Lower leg skin (tissue), 4 donors: ENCODE data around the gene PLEKHG4B. TPM values are rescaled to one million over a fixed set of nuclear protein-coding genes. Genes with fewer than 3 reads are reported as not detected.

Experiments used
- DNase-seq, 2 donors: peaks; one replicate each; pipeline ENCODE4 v3.0.0-alpha.2; 2019; ENCODE audit warnings: low spot score in 2 of 2
- H3K4me3 ChIP-seq: fragments of 200-600 bp; sonication (generic); 2 replicates; pipeline ENCODE4 v1.5.1; 2017; ENCODE audit warnings: mild to moderate bottlenecking, low read depth; ENCODE audit not compliant: poor library complexity, severe bottlenecking
- POLR2A ChIP-seq, 2 donors: fragments of 450-650 bp; IDR thresholded peaks; one replicate each; pipeline ENCODE4 v1.6.1; 2016 to 2017; ENCODE audit warnings: antibody characterized with exemption in 2 of 2, mild to moderate bottlenecking in 1 of 2, moderate library complexity in 1 of 2
- WGBS, 2 donors: methylation state at CpG; one replicate each; pipeline ENCODE4 v1.1.5; 2018; 5-methylcytosine and 5-hydroxymethylcytosine counted together
- intact Hi-C: fragments of 100-400 bp; cut with DNase I; formaldehyde crosslinking; loops from one replicate; pipeline ENCODE4 v1.15.0; 2023; ENCODE audit warnings: low total_unique reads
- total RNA-seq, 4 donors: library from RNA; depleted of rRNA; stranded (reverse); fragments of >200 nt; gene quantifications; one replicate each; pipeline ENCODE4 v1.1.0, GENCODE V29; 2016
- TF ChIP-seq, protein P1 (sequence below), 3 donors: fragments of 450-650 bp; IDR thresholded peaks; one replicate each; pipeline ENCODE4 v1.5.1; 2016; ENCODE audit warnings: antibody characterized with exemption in 3 of 3, mild to moderate bottlenecking in 3 of 3, moderate library complexity in 2 of 3

PLEKHG4B gene
- total RNA-seq, 4 donors from 2014 or later: 0.17 to 2.1 (median 0.36) TPM

DNA sequence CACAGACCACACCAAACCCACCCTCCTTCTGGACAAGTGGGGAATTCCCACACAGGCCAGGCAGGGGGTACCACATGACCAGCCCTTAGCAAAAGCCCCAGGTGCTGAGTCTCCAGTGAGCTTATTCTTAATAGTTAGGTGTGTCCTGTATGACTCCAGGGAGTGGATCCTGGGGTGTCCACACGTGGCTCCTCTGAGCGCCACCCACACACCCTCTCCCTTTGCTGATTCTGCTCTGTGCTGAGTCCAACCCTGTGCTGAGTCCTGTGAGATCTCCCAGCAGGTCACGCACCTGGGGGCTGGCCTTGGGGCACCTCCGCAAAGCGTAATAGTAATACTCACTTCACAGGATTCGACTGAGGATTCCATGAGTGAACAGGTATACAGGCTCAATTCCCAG lies 112.0 kb downstream of the PLEKHG4B start:
- intact Hi-C loops: no loop called here
- no peak for DNase-seq
- 84 to 85% methylated on average over 6 of the region's 6 CpGs for WGBS, 2 donors
- no peak overlapping the region for H3K4me3 ChIP-seq
- no peak for TF ChIP-seq POLR2A (IDR thresholded peaks at IDR 0.05)
- TF ChIP-seq, protein P1, sequence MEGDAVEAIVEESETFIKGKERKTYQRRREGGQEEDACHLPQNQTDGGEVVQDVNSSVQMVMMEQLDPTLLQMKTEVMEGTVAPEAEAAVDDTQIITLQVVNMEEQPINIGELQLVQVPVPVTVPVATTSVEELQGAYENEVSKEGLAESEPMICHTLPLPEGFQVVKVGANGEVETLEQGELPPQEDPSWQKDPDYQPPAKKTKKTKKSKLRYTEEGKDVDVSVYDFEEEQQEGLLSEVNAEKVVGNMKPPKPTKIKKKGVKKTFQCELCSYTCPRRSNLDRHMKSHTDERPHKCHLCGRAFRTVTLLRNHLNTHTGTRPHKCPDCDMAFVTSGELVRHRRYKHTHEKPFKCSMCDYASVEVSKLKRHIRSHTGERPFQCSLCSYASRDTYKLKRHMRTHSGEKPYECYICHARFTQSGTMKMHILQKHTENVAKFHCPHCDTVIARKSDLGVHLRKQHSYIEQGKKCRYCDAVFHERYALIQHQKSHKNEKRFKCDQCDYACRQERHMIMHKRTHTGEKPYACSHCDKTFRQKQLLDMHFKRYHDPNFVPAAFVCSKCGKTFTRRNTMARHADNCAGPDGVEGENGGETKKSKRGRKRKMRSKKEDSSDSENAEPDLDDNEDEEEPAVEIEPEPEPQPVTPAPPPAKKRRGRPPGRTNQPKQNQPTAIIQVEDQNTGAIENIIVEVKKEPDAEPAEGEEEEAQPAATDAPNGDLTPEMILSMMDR (IDR thresholded peaks at IDR 0.05): no peak

- intact Hi-C loops: no loop called here
- DNase-seq: no peak
- no peak overlapping the region for H3K4me3 ChIP-seq
- TF ChIP-seq, protein P1 (IDR thresholded peaks at IDR 0.05): no peak
- TF ChIP-seq POLR2A (IDR thresholded peaks at IDR 0.05): no peak
Measured at GRCh38 chr5:204462-204861, 112.5 kb downstream of the PLEKHG4B start.

DNA sequence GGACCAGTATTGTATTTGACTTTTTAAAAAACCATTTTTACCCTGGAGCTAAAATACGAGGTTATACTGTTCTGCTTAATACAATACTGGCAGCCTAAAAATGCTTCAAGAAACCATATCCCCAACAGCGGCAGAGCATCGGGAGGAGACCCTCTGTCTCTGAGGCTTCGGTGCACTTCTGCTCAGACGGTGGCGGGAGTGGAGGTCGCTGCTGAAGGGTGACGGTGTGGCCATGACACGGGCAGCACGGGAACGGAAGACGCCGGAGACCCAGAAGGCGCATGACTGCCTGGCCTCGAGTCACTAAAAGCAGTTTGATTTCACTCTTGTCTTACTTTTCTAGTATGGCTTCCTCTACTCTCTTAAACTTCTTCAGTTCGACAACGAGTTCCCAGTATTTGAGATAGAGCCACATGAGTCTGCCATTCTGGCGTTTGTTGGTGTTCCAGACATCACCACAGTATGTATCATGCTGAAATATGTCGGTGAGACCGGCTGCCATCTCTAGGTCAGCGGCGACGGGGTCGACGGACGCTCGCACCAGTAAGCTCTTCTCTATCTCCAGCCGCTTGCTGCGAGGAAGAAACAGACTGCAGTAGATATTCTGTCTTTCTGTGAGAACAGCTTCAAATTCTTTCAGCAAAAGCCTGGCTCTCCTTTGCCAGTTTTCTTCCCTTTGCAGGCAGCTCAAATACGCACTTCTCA lies 113.2 kb downstream of the PLEKHG4B start:
- no peak overlapping the region for H3K4me3 ChIP-seq
- TF ChIP-seq POLR2A (IDR thresholded peaks at IDR 0.05): no peak
- TF ChIP-seq, protein P1 (IDR thresholded peaks at IDR 0.05): no peak
- DNase-seq: peak in 1 of 2 donors; percentile 54
- 95 to 96% methylated on average over 30 of the region's 30 CpGs for WGBS, 2 donors
- intact Hi-C loops: no loop called here

DNA sequence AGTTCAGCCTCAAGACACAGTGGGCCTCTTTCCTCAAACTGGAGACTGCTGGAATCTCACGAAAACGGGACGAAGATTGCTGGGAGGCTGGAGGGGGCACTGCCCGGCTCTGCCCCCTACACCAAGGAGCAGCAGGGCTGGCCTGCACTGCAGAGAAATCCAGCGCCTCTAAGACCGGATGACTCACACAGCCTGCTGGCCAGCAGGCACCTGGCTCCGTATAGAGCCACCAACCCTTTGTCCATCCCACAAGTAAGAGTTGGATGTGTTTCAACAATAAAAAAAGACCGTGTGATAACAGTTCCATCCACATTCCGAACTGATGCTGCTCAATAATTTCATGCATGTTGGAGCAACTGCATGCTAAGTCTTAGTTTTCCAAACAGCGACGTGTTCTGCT lies 114.4 kb downstream of the PLEKHG4B start:
- no peak for DNase-seq
- TF ChIP-seq, protein P1 (IDR thresholded peaks at IDR 0.05): no peak
- no peak for TF ChIP-seq POLR2A (IDR thresholded peaks at IDR 0.05)
- 71 to 82% methylated on average over 11 of the region's 11 CpGs for whole genome bisulfite sequencing, 2 donors
- intact Hi-C loops: no loop called here
- no peak overlapping the region for H3K4me3 ChIP-seq

DNA sequence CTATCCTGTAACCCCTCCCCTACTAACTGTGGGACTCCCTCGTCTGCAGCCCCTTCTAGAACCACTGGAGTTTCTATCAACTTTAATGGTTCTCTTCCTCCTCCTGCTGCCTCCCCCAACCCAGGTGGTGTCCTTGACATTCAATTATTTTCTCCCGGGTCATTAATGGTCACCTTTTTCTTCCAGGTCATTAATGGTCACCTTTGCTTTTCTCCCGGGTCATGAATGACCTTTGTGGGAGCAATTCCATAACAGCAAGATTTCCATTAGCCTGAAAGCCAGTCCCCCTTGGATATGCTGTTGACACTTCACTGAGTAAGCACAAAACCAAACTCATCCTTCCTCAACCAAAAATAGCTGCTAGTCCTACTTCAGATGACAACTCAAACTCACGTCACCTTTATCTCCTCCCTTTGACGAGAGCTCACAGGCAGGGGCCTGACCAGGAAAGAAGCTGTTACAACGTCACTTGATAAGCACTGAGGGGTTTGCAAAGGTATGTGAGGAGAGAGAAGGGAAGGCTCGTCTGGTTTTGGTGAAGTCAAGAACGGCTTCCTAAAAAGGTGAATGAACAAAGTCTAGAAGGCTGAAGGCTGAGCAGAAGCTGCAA lies 115.1 kb downstream of the PLEKHG4B start:
- H3K4me3 ChIP-seq: no peak overlapping the region
- TF ChIP-seq, protein P1 (IDR thresholded peaks at IDR 0.05): no peak
- 88 to 91% methylated on average over 8 of the region's 8 CpGs for WGBS, 2 donors
- DNase-seq: no peak
- intact Hi-C loops: no loop called here
